GM21447 (cell line): ENCODE data around the gene CREM.
"Not testable (repeated sequence)": the region's sequence is repeated elsewhere in the genome, so short reads cannot be mapped to it uniquely, and the experiment has no call there.

Experiments used
- ATAC-seq: cut with Tn5 transposase; IDR thresholded peaks from one replicate; pipeline ENCODE4 v1.9.1; 2021; ENCODE audit not compliant: unreplicated experiment

Gene CREM

GRCh38 chr10:35192645-35193249, 66.1 kb downstream of the CREM start:
- no peak for ATAC-seq

- ATAC-seq, result no peak
Measured at GRCh38 chr10:35194471-35194870, 67.8 kb downstream of the CREM start.

- ATAC-seq, result no peak
Measured at GRCh38 chr10:35194906-35195305, 68.3 kb downstream of the CREM start.

GRCh38 chr10:35195361-35196306, 69.0 kb downstream of the CREM start:
- ATAC-seq, result peak; percentile 97

GRCh38 chr10:35200487-35200886, 73.8 kb downstream of the CREM start:
- no peak for ATAC-seq

- no peak for ATAC-seq
Measured at GRCh38 chr10:35201234-35201633, 74.6 kb downstream of the CREM start.

- no peak for ATAC-seq
Measured at GRCh38 chr10:35202050-35202449, 75.4 kb downstream of the CREM start.

GRCh38 chr10:35203745-35204144, 77.1 kb downstream of the CREM start:
- ATAC-seq, result no peak

GRCh38 chr10:35204650-35205319, 78.1 kb downstream of the CREM start:
- ATAC-seq, result no peak

- no peak for ATAC-seq
Measured at GRCh38 chr10:35206274-35206673, 79.6 kb downstream of the CREM start.

- peak; percentile 76 for ATAC-seq
Measured at GRCh38 chr10:35208536-35208935, 81.9 kb downstream of the CREM start.

- ATAC-seq, result peak; percentile 35
Measured at GRCh38 chr10:35208949-35209613, 82.4 kb downstream of the CREM start.

GRCh38 chr10:35210961-35211360, 84.3 kb downstream of the CREM start:
- no peak for ATAC-seq

GRCh38 chr10:35211390-35211789, 84.7 kb downstream of the CREM start:
- ATAC-seq, result no peak

GRCh38 chr10:35212856-35213255, 86.2 kb downstream of the CREM start:
- no peak for ATAC-seq

- no peak for ATAC-seq
Measured at GRCh38 chr10:35213699-35214098, 87.1 kb downstream of the CREM start.

- no peak for ATAC-seq
Measured at GRCh38 chr10:35214607-35215020, 88.0 kb downstream of the CREM start.

- ATAC-seq, result no peak
Measured at GRCh38 chr10:35215107-35215506, 88.5 kb downstream of the CREM start.

- ATAC-seq, result no peak
Measured at GRCh38 chr10:35216303-35216905, 89.8 kb downstream of the CREM start.

- ATAC-seq, result not testable (repeated sequence)
Measured at GRCh38 chr10:35216956-35217355, 90.3 kb downstream of the CREM start.

GRCh38 chr10:35217455-35217854, 90.8 kb downstream of the CREM start:
- ATAC-seq, result no peak
